AG09319 (cell line): Measurements from ENCODE around the gene TMPRSS13.

Experiments used
- DNase-seq: peaks from one replicate; pipeline ENCODE4 v3.0.0-alpha.2; 2010; ENCODE audit warnings: low read depth; ENCODE audit errors: extremely low read depth
- TF ChIP-seq, protein P1 (sequence below): IDR thresholded peaks from 2 replicates; pipeline ENCODE4 v1.5.1; 2011; ENCODE audit warnings: low read depth, mild to moderate bottlenecking, inconsistent platforms, low read length, moderate library complexity

TMPRSS13 gene

DNA sequence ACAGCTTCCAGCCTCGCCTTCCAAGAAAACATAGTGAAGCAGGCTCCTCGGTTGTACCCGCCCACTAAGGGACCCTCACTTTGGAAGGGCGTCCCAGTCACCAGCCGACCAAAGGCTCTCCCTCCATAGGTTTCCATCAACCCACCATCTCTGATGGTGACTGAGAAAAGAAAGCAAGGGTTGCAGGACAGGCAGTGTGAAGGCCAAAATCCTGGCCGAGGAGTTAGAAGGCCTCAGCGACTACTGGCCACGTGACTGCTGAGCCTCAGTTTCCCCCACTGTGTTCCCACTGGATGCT lies 55.4 kb downstream of the TMPRSS13 start:
- no peak for DNase-seq
- TF ChIP-seq, protein P1, sequence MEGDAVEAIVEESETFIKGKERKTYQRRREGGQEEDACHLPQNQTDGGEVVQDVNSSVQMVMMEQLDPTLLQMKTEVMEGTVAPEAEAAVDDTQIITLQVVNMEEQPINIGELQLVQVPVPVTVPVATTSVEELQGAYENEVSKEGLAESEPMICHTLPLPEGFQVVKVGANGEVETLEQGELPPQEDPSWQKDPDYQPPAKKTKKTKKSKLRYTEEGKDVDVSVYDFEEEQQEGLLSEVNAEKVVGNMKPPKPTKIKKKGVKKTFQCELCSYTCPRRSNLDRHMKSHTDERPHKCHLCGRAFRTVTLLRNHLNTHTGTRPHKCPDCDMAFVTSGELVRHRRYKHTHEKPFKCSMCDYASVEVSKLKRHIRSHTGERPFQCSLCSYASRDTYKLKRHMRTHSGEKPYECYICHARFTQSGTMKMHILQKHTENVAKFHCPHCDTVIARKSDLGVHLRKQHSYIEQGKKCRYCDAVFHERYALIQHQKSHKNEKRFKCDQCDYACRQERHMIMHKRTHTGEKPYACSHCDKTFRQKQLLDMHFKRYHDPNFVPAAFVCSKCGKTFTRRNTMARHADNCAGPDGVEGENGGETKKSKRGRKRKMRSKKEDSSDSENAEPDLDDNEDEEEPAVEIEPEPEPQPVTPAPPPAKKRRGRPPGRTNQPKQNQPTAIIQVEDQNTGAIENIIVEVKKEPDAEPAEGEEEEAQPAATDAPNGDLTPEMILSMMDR, result no peak

DNA sequence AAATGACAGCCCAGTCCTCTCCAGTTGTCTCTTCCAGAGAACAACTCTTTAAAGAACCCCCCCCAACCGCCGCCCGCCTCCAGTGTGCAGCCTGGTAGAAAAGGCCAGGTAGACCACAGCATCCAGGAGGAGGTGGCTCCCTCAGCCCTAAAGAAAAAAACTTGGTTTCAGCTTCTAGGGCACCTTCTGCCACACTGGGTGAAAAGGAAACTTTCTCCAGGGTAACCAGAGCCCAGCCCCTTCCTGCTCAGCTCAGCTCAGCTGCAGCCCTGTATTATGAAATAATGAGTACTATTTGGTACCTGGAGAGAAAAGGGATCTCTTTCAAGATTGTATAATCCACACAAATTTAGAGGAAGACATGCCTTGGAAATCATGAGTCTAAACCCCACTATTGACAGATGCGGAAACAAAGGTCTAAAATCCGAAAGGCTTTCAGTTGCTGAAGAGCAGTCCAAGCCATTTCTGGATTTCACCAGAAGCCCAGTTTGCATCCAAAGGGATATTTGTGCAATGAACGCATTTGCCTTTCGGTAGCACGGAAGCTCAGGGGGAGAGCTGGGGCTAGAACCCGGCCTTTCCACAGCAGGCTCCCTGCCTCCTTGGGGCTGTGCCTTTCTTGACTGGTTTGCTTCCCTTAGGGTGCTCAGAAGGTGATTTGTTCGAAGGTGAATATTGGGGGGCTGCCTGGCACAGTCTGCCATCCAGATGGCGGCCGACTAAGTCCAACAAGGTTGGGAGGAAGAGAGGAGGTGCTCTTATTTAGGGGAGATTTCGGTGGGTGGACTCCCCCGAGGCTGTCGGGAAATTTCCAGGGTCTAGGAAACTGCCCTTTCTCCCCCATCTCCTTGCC lies 56.0 kb downstream of the TMPRSS13 start:
- DNase-seq, result no peak
- TF ChIP-seq, protein P1, result no peak

- TF ChIP-seq, protein P1, result no peak
- no peak for DNase-seq
These were observed 56.7 kb downstream of the TMPRSS13 start for GRCh38 chr11:117872420-117872961.

DNA sequence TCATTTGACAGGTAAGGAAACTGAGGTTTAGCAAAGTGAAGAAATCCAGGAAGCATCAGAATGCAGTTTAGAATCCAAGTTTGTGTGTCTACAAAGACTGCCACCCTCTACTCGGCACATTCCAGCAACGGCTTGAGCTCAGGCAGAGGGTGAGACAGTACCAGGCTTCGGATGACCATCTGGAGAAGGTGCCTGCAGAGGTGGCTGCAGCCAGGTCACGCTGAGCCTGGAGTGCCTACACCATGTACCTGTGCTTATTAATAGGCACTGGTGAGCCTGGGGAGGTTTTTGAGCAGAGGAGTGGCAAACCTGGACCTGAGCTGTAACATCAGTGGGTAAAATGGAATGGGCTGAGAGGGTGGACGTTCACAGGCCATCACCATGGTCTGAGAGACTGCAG lies 57.4 kb downstream of the TMPRSS13 start:
- no peak for DNase-seq
- TF ChIP-seq, protein P1, result no peak

DNA sequence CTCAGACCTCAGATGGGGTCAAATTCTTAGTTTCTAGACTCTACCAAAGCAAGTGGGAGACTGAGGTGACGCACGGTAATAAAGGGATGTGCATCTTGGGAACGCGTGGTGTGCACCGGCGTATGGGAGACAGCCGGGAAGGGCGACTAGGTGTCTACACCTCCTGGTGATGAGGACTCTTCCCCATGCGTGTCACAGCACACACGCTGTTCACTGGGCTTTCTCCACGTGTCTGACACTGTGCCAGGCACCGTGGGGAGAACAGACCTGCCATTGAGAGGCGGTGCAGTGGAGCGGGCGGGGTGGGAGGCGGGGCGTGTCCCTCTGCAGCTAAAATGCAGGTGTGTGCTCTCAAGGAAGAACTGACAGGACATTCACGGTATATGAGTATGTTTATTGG lies 58.0 kb downstream of the TMPRSS13 start:
- TF ChIP-seq, protein P1, result no peak

DNA sequence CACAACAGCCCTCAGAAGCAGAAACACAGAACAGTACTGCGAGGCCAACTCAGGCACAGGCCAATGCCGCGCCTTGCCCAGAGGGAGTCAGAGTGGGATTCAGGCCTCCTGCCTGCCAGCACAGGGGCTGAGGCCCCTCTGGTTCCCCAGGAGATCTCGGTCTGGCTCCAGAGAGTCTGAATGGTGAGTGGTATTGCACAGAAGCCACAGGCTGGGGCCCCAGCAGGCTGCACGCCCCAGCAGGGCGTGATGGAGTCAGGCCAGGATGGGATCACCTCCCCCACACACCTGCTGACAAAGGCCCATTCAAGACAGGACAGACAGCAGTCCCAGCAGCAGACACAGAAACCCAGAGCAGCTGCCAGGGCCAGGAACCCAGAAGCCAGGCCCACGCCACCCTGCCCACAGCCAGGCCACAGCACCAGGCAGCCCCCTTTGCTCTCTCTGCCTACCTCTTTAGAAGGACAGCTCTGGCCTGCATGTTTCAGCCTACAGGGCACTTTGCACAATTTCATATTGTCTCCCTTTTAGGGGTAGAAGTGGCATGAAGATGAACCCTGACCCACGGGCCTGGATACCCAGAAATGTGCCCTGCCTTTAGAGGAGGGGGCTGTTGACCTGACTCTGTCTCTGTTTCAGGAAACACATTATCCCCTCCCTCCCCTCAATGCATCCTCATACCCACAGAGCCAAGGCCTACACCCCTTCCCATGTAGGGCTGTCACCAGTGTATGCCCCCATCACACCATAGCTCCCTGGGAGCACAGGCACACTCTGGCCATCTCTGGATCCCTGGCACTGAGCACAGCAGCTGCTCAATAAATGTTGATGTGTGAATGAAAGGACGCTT lies 58.9 kb downstream of the TMPRSS13 start:
- no peak for DNase-seq
- TF ChIP-seq, protein P1, result no peak

More for the DNA sequence above, 58.0 kb downstream of the TMPRSS13 start:
- DNase-seq, result no peak

DNA sequence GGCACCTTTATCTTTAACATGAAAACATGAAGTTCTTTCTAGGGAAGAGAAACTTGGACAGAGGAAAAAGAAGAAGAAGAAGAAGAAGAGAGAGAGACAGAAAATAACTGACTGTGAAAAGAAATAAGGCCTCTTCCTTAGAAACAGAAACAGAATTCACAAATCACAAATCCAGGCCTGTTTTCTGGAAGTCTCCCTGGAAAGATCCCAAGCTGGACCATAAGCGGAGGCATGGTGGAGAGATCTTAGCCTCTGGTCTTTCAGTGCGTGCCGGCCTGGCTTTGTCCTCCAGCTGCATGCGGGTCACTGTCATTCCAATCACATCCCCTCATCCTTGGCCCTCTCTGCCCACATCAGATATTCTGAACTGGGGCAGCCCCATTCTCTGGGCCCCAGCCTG lies 59.6 kb downstream of the TMPRSS13 start:
- no peak for DNase-seq
- TF ChIP-seq, protein P1, result no peak
